Neural progenitor cell (in vitro differentiated cells): ENCODE results near the gene THUMPD2. TPM values are rescaled to one million over a fixed set of nuclear protein-coding genes. Genes with fewer than 3 reads are reported as not detected.

Source experiments
- DNase-seq: peaks from one replicate; pipeline ENCODE4 v3.0.0-alpha.2; 2016; ENCODE audit warnings: low spot score
- H2AFZ ChIP-seq: fragments of 200-600 bp; sonication (generic); replicated peaks from 2 replicates; pipeline ENCODE4 v1.6.1; 2016; ENCODE audit warnings: antibody characterized with exemption
- H3F3A ChIP-seq: fragments of 200-600 bp; sonication (generic); 2 replicates; pipeline ENCODE4 v1.6.1; 2016; ENCODE audit warnings: antibody characterized with exemption, low read depth
- H3K27ac ChIP-seq: fragments of 200-600 bp; sonication (generic); 2 replicates; pipeline ENCODE4 v1.5.1; 2016; ENCODE audit warnings: mild to moderate bottlenecking
- H3K27me3 ChIP-seq: fragments of 200-600 bp; sonication (generic); 2 replicates; pipeline ENCODE4 v1.6.1; 2016; ENCODE audit warnings: mild to moderate bottlenecking, moderate library complexity
- H3K36me3 ChIP-seq: fragments of 200-600 bp; sonication (generic); 2 replicates; pipeline ENCODE4 v1.5.1; 2016
- H3K4me1 ChIP-seq: fragments of 200-600 bp; sonication (generic); 2 replicates; pipeline ENCODE4 v1.6.1; 2016; ENCODE audit warnings: mixed run types
- H3K4me2 ChIP-seq: fragments of 200-600 bp; sonication (generic); 2 replicates; pipeline ENCODE4 v1.6.1; 2016
- H3K4me3 ChIP-seq: fragments of 200-600 bp; sonication (generic); 2 replicates; pipeline ENCODE4 v1.5.1; 2016
- H3K79me2 ChIP-seq: fragments of 200-600 bp; sonication (generic); 2 replicates; pipeline ENCODE4 v1.6.1; 2016; ENCODE audit warnings: low read depth
- H3K9ac ChIP-seq: fragments of 200-600 bp; sonication (generic); 2 replicates; pipeline ENCODE4 v1.6.1; 2016
- H3K9me3 ChIP-seq: fragments of 200-600 bp; sonication (generic); 2 replicates; pipeline ENCODE4 v1.5.1; 2016; ENCODE audit warnings: low read depth
- H4K20me1 ChIP-seq: fragments of 200-600 bp; sonication (generic); 2 replicates; pipeline ENCODE4 v1.6.1; 2016; ENCODE audit warnings: low read depth
- H3K27ac Mint-ChIP-seq: 3 replicates; pipeline ENCODE4 v1.8.0; 2021; ENCODE audit warnings: mixed read lengths
- H3K27me3 Mint-ChIP-seq: 2 replicates; pipeline ENCODE4 v1.8.0; 2022; ENCODE audit warnings: low read depth, mild to moderate bottlenecking, inconsistent platforms, moderate library complexity, mixed read lengths; ENCODE audit not compliant: insufficient read depth
- H3K36me3 Mint-ChIP-seq: 3 replicates; pipeline ENCODE4 v1.8.0; 2021; ENCODE audit warnings: mixed read lengths
- H3K4me1 Mint-ChIP-seq: 3 replicates; pipeline ENCODE4 v1.8.0; 2021; ENCODE audit warnings: mixed read lengths
- H3K4me3 Mint-ChIP-seq: 3 replicates; pipeline ENCODE4 v1.8.0; 2021; ENCODE audit warnings: mild to moderate bottlenecking, moderate library complexity, mixed read lengths
- H3K9me3 Mint-ChIP-seq: 3 replicates; pipeline ENCODE4 v1.8.0; 2020; ENCODE audit warnings: mixed read lengths
- EZH2 ChIP-seq: fragments of 200-600 bp; sonication (generic); IDR thresholded peaks from 2 replicates; pipeline ENCODE4 v1.6.1; 2017; ENCODE audit warnings: antibody characterized with exemption, mild to moderate bottlenecking, moderate library complexity
- EZH2phosphoT487 ChIP-seq: fragments of 200-600 bp; sonication (generic); IDR thresholded peaks from 2 replicates; pipeline ENCODE4 v1.6.1; 2017; ENCODE audit warnings: antibody characterized with exemption
- total RNA-seq: library from RNA; depleted of rRNA; stranded (reverse); fragments of >200 nt; gene quantifications from 2 replicates; pipeline ENCODE4 v1.2.3, GENCODE V29; 2015; ENCODE audit warnings: low replicate concordance
- TF ChIP-seq, protein P1 (sequence below): fragments of 200-600 bp; sonication (generic); IDR thresholded peaks from 2 replicates; pipeline ENCODE4 v1.5.1; 2017; ENCODE audit warnings: antibody characterized with exemption, mild to moderate bottlenecking

The THUMPD2 gene
- total RNA-seq, 1 donor from 2014 or later: 21.8 TPM

DNA sequence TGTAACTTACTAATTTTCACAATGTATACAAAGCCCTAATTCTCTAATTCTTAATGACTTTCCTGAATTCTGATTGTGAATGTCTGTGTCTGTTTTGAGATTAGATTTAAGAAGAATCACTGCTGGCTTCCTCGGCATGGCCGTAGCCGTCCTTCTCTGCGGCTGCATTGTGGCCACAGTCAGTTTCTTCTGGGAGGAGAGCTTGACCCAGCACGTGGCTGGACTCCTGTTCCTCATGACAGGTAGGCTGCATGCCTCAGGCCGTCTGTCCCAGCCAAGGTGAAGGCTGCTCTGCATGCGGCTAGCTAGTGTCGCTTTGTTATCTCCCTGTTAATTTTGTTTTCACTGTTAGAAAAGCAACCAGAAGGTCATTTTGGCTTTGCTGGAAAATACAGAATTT lies 72.1 kb downstream of the THUMPD2 start:
- Histone ChIP-seq H3K36me3 (no peaks in the 10 kb centered on the region), H3K9ac (no peak overlapping the region), H3K79me2 (no peaks in the 10 kb centered on the region), H4K20me1 (no peaks in the 10 kb centered on the region), H3K27me3 (no peaks in the 10 kb centered on the region), H2AFZ (no peak overlapping the region), H3K4me1 (no peaks in the 10 kb centered on the region), H3K9me3 (peaks cover 3% of the 10 kb centered on the region), H3K27ac (no peak overlapping the region), H3F3A (no peaks in the 10 kb centered on the region), H3K4me2 (no peak overlapping the region), H3K4me3 (no peak overlapping the region)
- Mint-ChIP-seq H3K27ac (no peak overlapping the region), H3K4me1 (peaks cover 3% of the 10 kb centered on the region), H3K9me3 (peaks cover 10% of the 10 kb centered on the region), H3K4me3 (no peak overlapping the region), H3K36me3 (peaks cover 38% of the 10 kb centered on the region), H3K27me3 (peaks cover 3% of the 10 kb centered on the region)
- TF ChIP-seq, protein P1, sequence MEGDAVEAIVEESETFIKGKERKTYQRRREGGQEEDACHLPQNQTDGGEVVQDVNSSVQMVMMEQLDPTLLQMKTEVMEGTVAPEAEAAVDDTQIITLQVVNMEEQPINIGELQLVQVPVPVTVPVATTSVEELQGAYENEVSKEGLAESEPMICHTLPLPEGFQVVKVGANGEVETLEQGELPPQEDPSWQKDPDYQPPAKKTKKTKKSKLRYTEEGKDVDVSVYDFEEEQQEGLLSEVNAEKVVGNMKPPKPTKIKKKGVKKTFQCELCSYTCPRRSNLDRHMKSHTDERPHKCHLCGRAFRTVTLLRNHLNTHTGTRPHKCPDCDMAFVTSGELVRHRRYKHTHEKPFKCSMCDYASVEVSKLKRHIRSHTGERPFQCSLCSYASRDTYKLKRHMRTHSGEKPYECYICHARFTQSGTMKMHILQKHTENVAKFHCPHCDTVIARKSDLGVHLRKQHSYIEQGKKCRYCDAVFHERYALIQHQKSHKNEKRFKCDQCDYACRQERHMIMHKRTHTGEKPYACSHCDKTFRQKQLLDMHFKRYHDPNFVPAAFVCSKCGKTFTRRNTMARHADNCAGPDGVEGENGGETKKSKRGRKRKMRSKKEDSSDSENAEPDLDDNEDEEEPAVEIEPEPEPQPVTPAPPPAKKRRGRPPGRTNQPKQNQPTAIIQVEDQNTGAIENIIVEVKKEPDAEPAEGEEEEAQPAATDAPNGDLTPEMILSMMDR: no peak
- TF ChIP-seq EZH2phosphoT487 (no peak), EZH2 (no peak)
- no peak for DNase-seq

DNA sequence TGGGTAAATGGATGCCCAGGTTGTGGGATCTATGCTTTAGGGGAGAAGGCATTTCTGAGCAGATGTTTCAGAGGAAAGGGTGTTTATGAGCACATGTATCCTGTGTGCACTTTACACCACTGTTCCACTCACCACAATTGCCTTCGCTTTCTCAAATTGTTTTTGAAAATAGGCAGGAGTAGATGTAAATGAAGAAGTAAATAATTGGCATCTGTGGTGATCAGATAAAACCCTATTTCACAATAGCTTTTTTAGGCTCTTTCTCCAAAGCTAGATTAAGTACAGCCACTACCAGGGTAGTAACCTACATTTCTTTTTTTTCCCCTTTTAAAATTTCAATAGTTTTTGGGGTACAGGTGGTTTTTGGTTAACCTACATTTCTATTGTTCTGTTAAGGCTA lies 72.7 kb downstream of the THUMPD2 start:
- Mint-ChIP-seq H3K4me3 (no peak overlapping the region), H3K9me3 (peaks cover 16% of the 10 kb centered on the region), H3K4me1 (peaks cover 3% of the 10 kb centered on the region), H3K36me3 (peaks cover 40% of the 10 kb centered on the region), H3K27ac (no peak overlapping the region), H3K27me3 (peaks cover 3% of the 10 kb centered on the region)
- Histone ChIP-seq H3K36me3 (no peaks in the 10 kb centered on the region), H4K20me1 (no peaks in the 10 kb centered on the region), H3K27me3 (no peaks in the 10 kb centered on the region), H3K79me2 (no peaks in the 10 kb centered on the region), H3K4me3 (no peak overlapping the region), H2AFZ (no peak overlapping the region), H3K4me1 (no peaks in the 10 kb centered on the region), H3K27ac (no peak overlapping the region), H3K9ac (no peak overlapping the region), H3K9me3 (peaks cover 9% of the 10 kb centered on the region), H3K4me2 (no peak overlapping the region), H3F3A (no peaks in the 10 kb centered on the region)
- TF ChIP-seq, protein P1: no peak
- TF ChIP-seq EZH2phosphoT487 (no peak), EZH2 (no peak)
- no peak for DNase-seq

- TF ChIP-seq EZH2phosphoT487 (no peak), EZH2 (no peak)
- TF ChIP-seq, protein P1: no peak
- no peak overlapping the region for H3K4me3 ChIP-seq
- no peak overlapping the region for H3K27ac Mint-ChIP-seq
- no peak overlapping the region for H2AFZ ChIP-seq
- peaks cover 23% of the 10 kb centered on the region for H3K9me3 Mint-ChIP-seq
- H3K4me1 Mint-ChIP-seq: peaks cover under 1% of the 10 kb centered on the region
- no peaks in the 10 kb centered on the region for H3K27me3 ChIP-seq
- peaks cover 4% of the 10 kb centered on the region for H3K36me3 ChIP-seq
- H3K4me3 Mint-ChIP-seq: no peak overlapping the region
- no peak overlapping the region for H3K4me2 ChIP-seq
- no peaks in the 10 kb centered on the region for H3K79me2 ChIP-seq
- H3K36me3 Mint-ChIP-seq: peaks cover 40% of the 10 kb centered on the region
- no peak overlapping the region for H3K9ac ChIP-seq
- H4K20me1 ChIP-seq: no peaks in the 10 kb centered on the region
- H3K4me1 ChIP-seq: no peaks in the 10 kb centered on the region
- H3K27ac ChIP-seq: no peak overlapping the region
- H3F3A ChIP-seq: no peaks in the 10 kb centered on the region
- H3K27me3 Mint-ChIP-seq: no peaks in the 10 kb centered on the region
- H3K9me3 ChIP-seq: peaks cover 16% of the 10 kb centered on the region
- DNase-seq: no peak
These were observed 73.4 kb downstream of the THUMPD2 start for GRCh38 chr2:39705638-39706037.
